T-helper 2 cell treated with Interferon-gamma antibody and Interleukin-4, amounts not matched to agents 5 μg/mL and 100 μg/mL, for 36 hours (primary cell): ENCODE measurements around the gene SASS6.
A peak's percentile ranks its signal among the peaks of the same experiment; 100 is the strongest.

Source experiments
- DNase-seq: peaks from one replicate; pipeline ENCODE4 v3.0.0; 2021; ENCODE audit warnings: low spot score
- H3K27ac Mint-ChIP-seq: one replicate; pipeline ENCODE4 v1.8.0; 2021; ENCODE audit warnings: mild to moderate bottlenecking, mixed read lengths
- H3K27me3 Mint-ChIP-seq: one replicate; pipeline ENCODE4 v1.8.0; 2021; ENCODE audit warnings: low read depth, mixed read lengths
- H3K36me3 Mint-ChIP-seq: one replicate; pipeline ENCODE4 v1.8.0; 2021; ENCODE audit warnings: low read depth, mixed read lengths
- H3K4me1 Mint-ChIP-seq: one replicate; pipeline ENCODE4 v1.8.0; 2021; ENCODE audit warnings: low read depth, mixed read lengths
- H3K4me3 Mint-ChIP-seq: one replicate; pipeline ENCODE4 v1.8.0; 2022; ENCODE audit warnings: mild to moderate bottlenecking, moderate library complexity, mixed read lengths
- H3K9me3 Mint-ChIP-seq: one replicate; pipeline ENCODE4 v1.8.0; 2021; ENCODE audit warnings: mixed read lengths

The SASS6 gene

GRCh38 chr1:100080331-100080730 is 52.4 kb downstream of the SASS6 start:
- DNase-seq, result no peak
- Mint-ChIP-seq H3K36me3 (peaks cover 37% of the 10 kb centered on the region), H3K27me3 (no peaks in the 10 kb centered on the region), H3K9me3 (no peaks in the 10 kb centered on the region), H3K27ac (no peak overlapping the region), H3K4me3 (no peak overlapping the region), H3K4me1 (peaks cover 3% of the 10 kb centered on the region)

- Mint-ChIP-seq H3K36me3 (peaks cover 53% of the 10 kb centered on the region), H3K27me3 (no peaks in the 10 kb centered on the region), H3K4me1 (peaks cover 3% of the 10 kb centered on the region), H3K4me3 (no peak overlapping the region), H3K9me3 (no peaks in the 10 kb centered on the region), H3K27ac (no peak overlapping the region)
- DNase-seq, result no peak
These were observed 55.2 kb downstream of the SASS6 start for GRCh38 chr1:100077531-100077930.

- no peaks in the 10 kb centered on the region for H3K27me3 Mint-ChIP-seq
- peaks cover 54% of the 10 kb centered on the region for H3K36me3 Mint-ChIP-seq
- no peaks in the 10 kb centered on the region for H3K9me3 Mint-ChIP-seq
- H3K4me3 Mint-ChIP-seq, result no peak overlapping the region
- no peak overlapping the region for H3K27ac Mint-ChIP-seq
- peaks cover 3% of the 10 kb centered on the region for H3K4me1 Mint-ChIP-seq
- DNase-seq, result no peak
These were observed 56.0 kb downstream of the SASS6 start for GRCh38 chr1:100076744-100077143.

GRCh38 chr1:100076319-100076718 is 56.4 kb downstream of the SASS6 start:
- Mint-ChIP-seq H3K4me3 (no peak overlapping the region), H3K27me3 (no peaks in the 10 kb centered on the region), H3K4me1 (peaks cover 3% of the 10 kb centered on the region), H3K27ac (no peak overlapping the region), H3K36me3 (peaks cover 56% of the 10 kb centered on the region), H3K9me3 (no peaks in the 10 kb centered on the region)
- no peak for DNase-seq

- DNase-seq, result no peak
- Mint-ChIP-seq H3K27ac (no peak overlapping the region), H3K4me3 (no peak overlapping the region), H3K36me3 (peaks cover 60% of the 10 kb centered on the region), H3K9me3 (no peaks in the 10 kb centered on the region), H3K27me3 (no peaks in the 10 kb centered on the region), H3K4me1 (peaks cover 3% of the 10 kb centered on the region)
These were observed 57.0 kb downstream of the SASS6 start for GRCh38 chr1:100075773-100076172.

- Mint-ChIP-seq H3K27me3 (no peaks in the 10 kb centered on the region), H3K9me3 (no peaks in the 10 kb centered on the region), H3K36me3 (peaks cover 62% of the 10 kb centered on the region)
These were observed 57.9 kb downstream of the SASS6 start for GRCh38 chr1:100074604-100075395.

GRCh38 chr1:100073531-100073930 is 59.2 kb downstream of the SASS6 start:
- no peak overlapping the region for H3K4me3 Mint-ChIP-seq

More at GRCh38 chr1:100074604-100075395, 57.9 kb downstream of the SASS6 start:
- no peak for DNase-seq
- Mint-ChIP-seq H3K4me1 (peaks cover 13% of the 10 kb centered on the region), H3K27ac (no peak overlapping the region), H3K4me3 (no peak overlapping the region)

GRCh38 chr1:100070201-100070939 is 62.4 kb downstream of the SASS6 start:
- H3K27ac Mint-ChIP-seq, result no peak overlapping the region
- H3K9me3 Mint-ChIP-seq, result no peaks in the 10 kb centered on the region
- peaks cover 64% of the 10 kb centered on the region for H3K36me3 Mint-ChIP-seq

More at GRCh38 chr1:100073531-100073930, 59.2 kb downstream of the SASS6 start:
- Mint-ChIP-seq H3K4me1 (peaks cover 16% of the 10 kb centered on the region), H3K27me3 (no peaks in the 10 kb centered on the region), H3K9me3 (no peaks in the 10 kb centered on the region), H3K27ac (no peak overlapping the region), H3K36me3 (peaks cover 60% of the 10 kb centered on the region)
- no peak for DNase-seq

GRCh38 chr1:100065969-100066227 is 66.8 kb downstream of the SASS6 start:
- Mint-ChIP-seq H3K4me1 (peaks cover 26% of the 10 kb centered on the region), H3K36me3 (peaks cover 61% of the 10 kb centered on the region), H3K4me3 (no peak overlapping the region), H3K27ac (peak overlapping the region; percentile 87), H3K9me3 (no peaks in the 10 kb centered on the region), H3K27me3 (no peaks in the 10 kb centered on the region)
- DNase-seq, result no peak

More at GRCh38 chr1:100070201-100070939, 62.4 kb downstream of the SASS6 start:
- no peak for DNase-seq
- Mint-ChIP-seq H3K27me3 (no peaks in the 10 kb centered on the region), H3K4me1 (peaks cover 17% of the 10 kb centered on the region), H3K4me3 (no peak overlapping the region)

- no peaks in the 10 kb centered on the region for H3K27me3 Mint-ChIP-seq
- peaks cover 60% of the 10 kb centered on the region for H3K36me3 Mint-ChIP-seq
- peak overlapping the region; percentile 87 for H3K27ac Mint-ChIP-seq
- H3K4me3 Mint-ChIP-seq, result no peak overlapping the region
- H3K9me3 Mint-ChIP-seq, result no peaks in the 10 kb centered on the region
- DNase-seq, result no peak
- H3K4me1 Mint-ChIP-seq, result peaks cover 22% of the 10 kb centered on the region
These were observed 67.4 kb downstream of the SASS6 start for GRCh38 chr1:100065183-100065968.

GRCh38 chr1:100061681-100062080 is 71.0 kb downstream of the SASS6 start:
- no peak overlapping the region for H3K27ac Mint-ChIP-seq
- H3K36me3 Mint-ChIP-seq, result peaks cover 52% of the 10 kb centered on the region
- no peaks in the 10 kb centered on the region for H3K9me3 Mint-ChIP-seq
- peaks cover 14% of the 10 kb centered on the region for H3K4me1 Mint-ChIP-seq
- no peak overlapping the region for H3K4me3 Mint-ChIP-seq
- H3K27me3 Mint-ChIP-seq, result no peaks in the 10 kb centered on the region
- DNase-seq, result no peak

GRCh38 chr1:100053727-100054126 is 79.0 kb downstream of the SASS6 start:
- H3K27ac Mint-ChIP-seq, result no peak overlapping the region
- no peak overlapping the region for H3K4me3 Mint-ChIP-seq
- H3K27me3 Mint-ChIP-seq, result no peaks in the 10 kb centered on the region
- DNase-seq, result no peak
- no peaks in the 10 kb centered on the region for H3K9me3 Mint-ChIP-seq
- peaks cover 22% of the 10 kb centered on the region for H3K4me1 Mint-ChIP-seq
- H3K36me3 Mint-ChIP-seq, result peaks cover 45% of the 10 kb centered on the region

GRCh38 chr1:100053119-100053518 is 79.6 kb downstream of the SASS6 start:
- Mint-ChIP-seq H3K4me3 (no peak overlapping the region), H3K4me1 (peaks cover 27% of the 10 kb centered on the region), H3K9me3 (no peaks in the 10 kb centered on the region)

GRCh38 chr1:100051893-100052292 is 80.8 kb downstream of the SASS6 start:
- H3K27me3 Mint-ChIP-seq, result no peaks in the 10 kb centered on the region
- H3K4me1 Mint-ChIP-seq, result peaks cover 31% of the 10 kb centered on the region
- DNase-seq, result no peak
- H3K9me3 Mint-ChIP-seq, result no peaks in the 10 kb centered on the region
- no peak overlapping the region for H3K4me3 Mint-ChIP-seq
- no peak overlapping the region for H3K27ac Mint-ChIP-seq
- peaks cover 41% of the 10 kb centered on the region for H3K36me3 Mint-ChIP-seq

More at GRCh38 chr1:100053119-100053518, 79.6 kb downstream of the SASS6 start:
- no peak for DNase-seq
- Mint-ChIP-seq H3K36me3 (peaks cover 44% of the 10 kb centered on the region), H3K27ac (no peak overlapping the region), H3K27me3 (no peaks in the 10 kb centered on the region)
